Neural cell (in vitro differentiated cells): ENCODE results near the gene SCYGR2. TPM values are rescaled to one million over a fixed set of nuclear protein-coding genes. Genes with fewer than 3 reads are reported as not detected.

ENCODE experiments used
- H2AFZ ChIP-seq: fragments of 200-600, 300-800 bp; sonication (generic), shearing (Covaris generic); 2 replicates; pipeline ENCODE4 v1.6.0; 2014; ENCODE audit warnings: low read depth, mild to moderate bottlenecking, antibody characterized with exemption, low read length, moderate library complexity
- H3F3A ChIP-seq: fragments of 200-600 bp; shearing (Covaris generic); 2 replicates; pipeline ENCODE4 v1.6.1; 2016; ENCODE audit warnings: mild to moderate bottlenecking, moderate library complexity, mixed read lengths, antibody characterized with exemption, low read length; ENCODE audit not compliant: insufficient read depth, poor library complexity, severe bottlenecking
- H3K27ac ChIP-seq: fragments of 200-600, 300-800 bp; sonication (generic), shearing (Covaris generic); 2 replicates; pipeline ENCODE4 v1.5.1; 2014; ENCODE audit warnings: mild to moderate bottlenecking, low read length, moderate library complexity
- H3K27me3 ChIP-seq: fragments of 300-800, 200-600 bp; sonication (generic), shearing (Covaris generic); 2 replicates; pipeline ENCODE4 v1.6.0; 2014; ENCODE audit warnings: mild to moderate bottlenecking, low read depth, low read length, moderate library complexity; ENCODE audit not compliant: insufficient read depth
- H3K36me3 ChIP-seq: fragments of 300-800, 200-600 bp; sonication (generic), shearing (Covaris generic); 2 replicates; pipeline ENCODE4 v1.5.1; 2014; ENCODE audit warnings: mild to moderate bottlenecking, antibody characterized with exemption, low read length, moderate library complexity; ENCODE audit not compliant: insufficient read depth
- H3K4me2 ChIP-seq: fragments of 300-800, 200-600 bp; sonication (generic), shearing (Covaris generic); 2 replicates; pipeline ENCODE4 v1.6.0; 2014; ENCODE audit warnings: mild to moderate bottlenecking, low read length
- H3K4me3 ChIP-seq: fragments of 300-800, 200-600 bp; sonication (generic), shearing (Covaris generic); 2 replicates; pipeline ENCODE4 v1.5.1; 2014; ENCODE audit warnings: mild to moderate bottlenecking, low read length, moderate library complexity
- H3K79me2 ChIP-seq: fragments of 200-600 bp; shearing (Covaris generic); replicated peaks from 2 replicates; pipeline ENCODE4 v1.6.0; 2014; ENCODE audit warnings: mild to moderate bottlenecking, low read length, moderate library complexity; ENCODE audit not compliant: insufficient read depth
- H3K9ac ChIP-seq: fragments of 300-800, 200-600 bp; sonication (generic), shearing (Covaris generic); 2 replicates; pipeline ENCODE4 v1.6.1; 2016; ENCODE audit warnings: mild to moderate bottlenecking, low read length, mixed read lengths
- H3K9me2 ChIP-seq: fragments of 200-600 bp; shearing (Covaris generic); 2 replicates; pipeline ENCODE4 v1.6.1; 2016; ENCODE audit warnings: mild to moderate bottlenecking, low read length, mixed read lengths; ENCODE audit not compliant: insufficient read depth
- H3K9me3 ChIP-seq: fragments of 200-600, 300-800 bp; sonication (generic), shearing (Covaris generic); 2 replicates; pipeline ENCODE4 v1.6.1; 2016; ENCODE audit warnings: mild to moderate bottlenecking, mixed run types, low read length, moderate library complexity, mixed read lengths
- H4K20me1 ChIP-seq: fragments of 200-600 bp; shearing (Covaris generic); 2 replicates; pipeline ENCODE4 v1.6.1; 2016; ENCODE audit warnings: mild to moderate bottlenecking, mixed run types; ENCODE audit not compliant: insufficient read depth
- CTCF ChIP-seq: fragments of 450-650 bp; IDR thresholded peaks from 2 replicates; pipeline ENCODE4 v1.5.1; 2014; ENCODE audit warnings: antibody characterized with exemption, mild to moderate bottlenecking, moderate library complexity; ENCODE audit not compliant: poor library complexity, severe bottlenecking
- EP300 ChIP-seq: fragments of 450-650 bp; conservative IDR thresholded peaks from 2 replicates; pipeline ENCODE4 v1.6.1; 2014; ENCODE audit warnings: antibody characterized with exemption, mild to moderate bottlenecking, moderate library complexity; ENCODE audit not compliant: poor library complexity, severe bottlenecking
- EZH2 ChIP-seq: fragments of 200-600, 300-800 bp; shearing (Covaris generic), sonication (generic); IDR thresholded peaks from 2 replicates; pipeline ENCODE4 v1.6.1; 2014; ENCODE audit warnings: antibody characterized with exemption, low read length, borderline replicate concordance, mild to moderate bottlenecking; ENCODE audit not compliant: insufficient read depth, poor library complexity, severe bottlenecking
- MXI1 ChIP-seq: fragments of 450-650 bp; conservative IDR thresholded peaks from 2 replicates; pipeline ENCODE4 v1.6.1; 2014; ENCODE audit warnings: antibody characterized with exemption, mild to moderate bottlenecking; ENCODE audit not compliant: poor library complexity, severe bottlenecking
- POLR2AphosphoS5 ChIP-seq: IDR thresholded peaks from 2 replicates; pipeline ENCODE4 v1.6.1; 2012
- RAD21 ChIP-seq: fragments of 450-650 bp; conservative IDR thresholded peaks from 2 replicates; pipeline ENCODE4 v1.6.1; 2014; ENCODE audit warnings: antibody characterized with exemption, mild to moderate bottlenecking, moderate library complexity
- REST ChIP-seq: IDR thresholded peaks from 2 replicates; pipeline ENCODE4 v1.6.1; 2012; ENCODE audit warnings: borderline replicate concordance
- SMC3 ChIP-seq: fragments of 450-650 bp; conservative IDR thresholded peaks from 2 replicates; pipeline ENCODE4 v1.6.1; 2014; ENCODE audit warnings: antibody characterized with exemption, mild to moderate bottlenecking, moderate library complexity; ENCODE audit not compliant: poor library complexity
- TAF1 ChIP-seq: IDR thresholded peaks from 2 replicates; pipeline ENCODE4 v1.6.1; 2012; ENCODE audit warnings: low read depth
- polyA plus RNA-seq: library from polyadenylated mRNA; depleted of rRNA; stranded (reverse); fragments of >200 nt; gene quantifications from 2 replicates; pipeline ENCODE4 v1.2.3, GENCODE V29; 2014

The SCYGR2 gene
- polyA plus RNA-seq, 1 donor from 2014 or later = not detected

- H3K27ac ChIP-seq = no peak overlapping the region
- H4K20me1 ChIP-seq = no peaks in the 10 kb centered on the region
- TF ChIP-seq POLR2AphosphoS5 = no peak
- TF ChIP-seq MXI1 = no peak
- no peak for TF ChIP-seq REST
- TF ChIP-seq EP300 = no peak
- no peak for TF ChIP-seq EZH2
- no peak for TF ChIP-seq CTCF
- no peak for TF ChIP-seq TAF1
- TF ChIP-seq RAD21 = no peak
- no peak for TF ChIP-seq SMC3
- H3K9me2 ChIP-seq = no peaks in the 10 kb centered on the region
- H2AFZ ChIP-seq = no peak overlapping the region
- no peak overlapping the region for H3K4me3 ChIP-seq
- H3K27me3 ChIP-seq = no peaks in the 10 kb centered on the region
- no peaks in the 10 kb centered on the region for H3F3A ChIP-seq
- H3K9me3 ChIP-seq = no peaks in the 10 kb centered on the region
- no peaks in the 10 kb centered on the region for H3K79me2 ChIP-seq
- no peaks in the 10 kb centered on the region for H3K36me3 ChIP-seq
- H3K9ac ChIP-seq = no peak overlapping the region
- no peak overlapping the region for H3K4me2 ChIP-seq
Observed at GRCh38 chr2:227643990-227644551, 45.4 kb downstream of the SCYGR2 start.

Other genes starting within 250 kb of the SCYGR2 start
- gene TM4SF20, start 219.6 kb upstream of the SCYGR2 start, polyA plus RNA-seq = not detected in 2 replicates
- not detected in 2 replicates for gene SCYGR1, start 210.9 kb upstream of the SCYGR2 start, polyA plus RNA-seq
- gene AGFG1, start 126.7 kb upstream of the SCYGR2 start, polyA plus RNA-seq = 106 and 107 TPM in 2 replicates
- not detected in 2 replicates for gene SCYGR3, start 15.9 kb downstream of the SCYGR2 start, polyA plus RNA-seq
- gene SCYGR4, start 18.6 kb downstream of the SCYGR2 start, polyA plus RNA-seq = not detected in 2 replicates
- gene SCYGR5, start 67.9 kb downstream of the SCYGR2 start, polyA plus RNA-seq = not detected in 2 replicates
- 2.0 and 2.9 TPM in 2 replicates for gene SLC19A3, start 119.1 kb downstream of the SCYGR2 start, polyA plus RNA-seq
- gene SCYGR6, start 125.9 kb downstream of the SCYGR2 start, polyA plus RNA-seq = not detected in 2 replicates
- not detected in 2 replicates for gene SCYGR7, start 129.4 kb downstream of the SCYGR2 start, polyA plus RNA-seq
- not detected in 2 replicates for gene SCYGR8, start 147.0 kb downstream of the SCYGR2 start, polyA plus RNA-seq
- gene CCL20, start 214.9 kb downstream of the SCYGR2 start, polyA plus RNA-seq = not detected in 2 replicates